GM21390 (cell line): ENCODE data around the gene PIN1.
"Not testable (repeated sequence)": the region's sequence is repeated elsewhere in the genome, so short reads cannot be mapped to it uniquely, and the experiment has no call there.

Source experiments
- ATAC-seq: cut with Tn5 transposase; IDR thresholded peaks from one replicate; pipeline ENCODE4 v1.9.1; 2021; ENCODE audit not compliant: unreplicated experiment

The PIN1 gene

DNA sequence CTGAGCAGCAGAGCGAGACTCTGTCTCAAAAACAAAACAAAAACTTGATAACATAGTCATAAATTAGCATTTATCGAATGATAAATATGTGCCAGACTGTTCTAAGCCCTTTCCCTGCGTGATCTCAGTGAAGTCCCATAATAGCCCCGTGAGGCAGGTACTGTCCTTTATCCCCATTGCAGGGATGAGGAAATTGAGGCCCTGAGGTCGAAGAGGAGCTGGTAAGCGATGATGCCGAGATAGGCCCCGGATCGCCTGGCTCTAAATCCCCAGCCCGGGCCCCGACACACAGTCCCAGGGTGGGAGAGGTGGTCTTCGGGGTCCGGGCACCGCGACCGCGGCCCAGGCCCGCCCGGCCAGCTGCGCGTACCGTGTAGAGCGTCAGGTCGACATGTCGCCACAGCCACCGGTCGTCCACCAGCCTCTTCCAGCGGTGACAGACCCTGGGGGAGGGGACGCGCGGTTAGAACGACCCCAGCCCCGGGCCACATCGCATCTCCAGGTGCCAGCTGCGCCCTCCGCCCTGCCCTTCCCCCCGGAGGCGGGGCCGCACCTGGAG is 16.9 kb upstream of the PIN1 start:
- ATAC-seq: no peak

GRCh38 chr19:9818734-9819595 is 16.2 kb upstream of the PIN1 start, which contains the start of gene FBXL12:
TSS of gene FBXL12 (minus strand) at chr19:9819079. CDS start at chr19:9818813, 266 bp downstream.
- peak; percentile 79 for ATAC-seq

GRCh38 chr19:9819596-9819909 is 15.6 kb upstream of the PIN1 start:
- ATAC-seq: no peak

DNA sequence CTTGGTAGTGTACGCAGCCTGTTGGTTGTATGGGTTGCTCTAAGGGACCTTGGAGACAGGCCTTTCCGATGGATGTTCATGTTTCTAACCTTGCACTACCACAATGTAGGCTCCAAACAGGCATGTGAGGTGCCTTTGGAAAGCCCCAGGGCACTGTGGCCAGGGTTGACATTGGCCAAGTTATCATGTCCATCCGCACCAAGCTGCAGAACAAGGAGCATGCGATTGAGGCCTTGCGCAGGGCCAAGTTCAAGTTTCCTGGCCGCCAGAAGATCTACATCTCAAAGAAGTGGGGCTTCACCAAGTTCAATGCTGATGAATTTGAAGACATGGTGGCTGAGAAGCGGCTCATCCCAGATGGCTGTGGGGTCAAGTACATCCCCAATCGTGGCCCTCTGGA is 15.1 kb upstream of the PIN1 start:
- ATAC-seq: not testable (repeated sequence)

GRCh38 chr19:9823816-9824215 is 11.3 kb upstream of the PIN1 start:
- ATAC-seq: no peak

DNA sequence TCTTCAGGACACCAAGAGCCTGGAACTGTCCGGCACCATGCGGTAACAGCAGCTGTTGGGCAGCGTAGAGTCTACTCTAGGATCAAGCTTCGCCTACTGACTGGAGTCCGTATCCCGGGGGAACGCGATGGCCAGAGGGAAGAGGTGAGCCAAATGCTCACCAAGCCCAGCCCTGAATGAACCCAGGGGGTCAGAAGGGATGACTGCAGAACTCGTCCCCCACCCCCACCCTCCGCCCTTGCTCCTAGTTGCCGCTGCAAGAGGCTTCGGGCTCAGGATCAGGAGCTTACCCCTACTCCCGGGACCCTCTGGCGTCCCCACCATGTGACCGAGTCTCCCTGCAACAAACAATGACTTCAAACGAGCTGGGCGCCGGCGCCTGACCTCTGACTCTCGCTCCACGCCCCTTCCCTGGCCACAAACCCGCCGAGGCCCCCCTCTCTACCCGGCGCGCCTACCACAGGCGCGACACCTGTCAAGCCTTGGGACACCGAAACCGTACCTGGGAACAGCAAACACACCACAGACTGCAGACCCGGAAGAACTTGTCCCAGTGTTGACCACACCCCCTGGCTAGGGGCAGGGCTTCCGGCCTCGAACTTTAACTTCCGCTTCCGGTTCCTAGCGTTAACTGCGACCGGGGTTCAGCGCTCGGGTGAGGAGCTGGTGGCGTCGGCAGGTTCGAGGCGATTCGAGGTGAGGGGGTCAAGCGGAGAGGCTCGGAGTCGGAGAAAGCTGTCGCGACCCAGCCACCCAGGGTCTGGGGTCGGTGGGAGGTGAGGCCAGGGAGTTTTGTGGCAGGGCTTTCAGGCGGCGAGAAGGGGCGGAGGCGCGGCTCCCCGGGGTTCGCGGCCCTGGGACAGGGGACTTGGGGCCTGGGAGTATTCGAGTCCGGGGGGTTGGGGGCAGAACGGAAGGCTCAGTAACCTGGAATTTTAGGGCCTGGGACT is 7.6 kb upstream of the PIN1 start, which contains the start of gene UBL5:
UBL5 (plus strand) TSS at position 630 of the 950 bp plus-strand sequence. CDS start 420 bp downstream, outside the sequence.
- peak; percentile 75 for ATAC-seq

- no peak for ATAC-seq
Observed at GRCh38 chr19:9828551-9829063, 6.5 kb upstream of the PIN1 start.

- no peak for ATAC-seq
Observed at GRCh38 chr19:9834307-9834725, 802 bp upstream of the PIN1 start.

- peak; percentile 11 for ATAC-seq
Observed at GRCh38 chr19:9835507-9835949, 410 bp downstream of the PIN1 start.

GRCh38 chr19:9836021-9836420 is 903 bp downstream of the PIN1 start:
- ATAC-seq: no peak

DNA sequence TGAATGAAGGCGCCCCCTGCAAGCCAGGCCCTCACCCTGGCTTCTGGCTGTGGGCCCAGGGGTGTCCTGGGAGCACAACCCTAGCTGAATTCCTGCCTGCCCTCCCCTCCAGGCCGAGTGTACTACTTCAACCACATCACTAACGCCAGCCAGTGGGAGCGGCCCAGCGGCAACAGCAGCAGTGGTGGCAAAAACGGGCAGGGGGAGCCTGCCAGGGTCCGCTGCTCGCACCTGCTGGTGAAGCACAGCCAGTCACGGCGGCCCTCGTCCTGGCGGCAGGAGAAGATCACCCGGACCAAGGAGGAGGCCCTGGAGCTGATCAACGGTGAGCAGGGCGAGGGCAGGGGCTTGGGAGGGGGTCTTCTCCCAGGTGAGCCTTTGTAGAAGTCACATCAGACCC is 3.2 kb downstream of the PIN1 start:
- no peak for ATAC-seq

DNA sequence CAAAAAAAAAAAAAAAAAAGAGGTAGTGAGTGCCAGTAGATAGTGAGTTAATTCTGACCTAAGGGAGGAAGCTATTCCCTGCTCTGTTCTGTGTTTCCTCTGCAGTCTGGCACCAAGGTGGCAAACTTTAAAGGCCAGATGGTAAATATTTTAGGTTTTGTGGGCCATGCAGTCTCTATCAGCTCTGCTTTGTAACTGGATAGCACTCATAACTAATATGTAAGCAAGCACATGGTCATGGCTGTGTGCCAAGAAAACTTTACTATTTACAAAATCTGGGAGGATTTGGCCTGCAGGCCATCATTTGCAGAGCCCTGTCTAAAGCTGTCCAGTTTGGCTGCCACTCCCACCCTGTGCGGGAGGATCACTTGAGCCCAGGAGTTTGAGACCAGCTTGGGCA is 4.3 kb downstream of the PIN1 start:
- ATAC-seq: no peak

DNA sequence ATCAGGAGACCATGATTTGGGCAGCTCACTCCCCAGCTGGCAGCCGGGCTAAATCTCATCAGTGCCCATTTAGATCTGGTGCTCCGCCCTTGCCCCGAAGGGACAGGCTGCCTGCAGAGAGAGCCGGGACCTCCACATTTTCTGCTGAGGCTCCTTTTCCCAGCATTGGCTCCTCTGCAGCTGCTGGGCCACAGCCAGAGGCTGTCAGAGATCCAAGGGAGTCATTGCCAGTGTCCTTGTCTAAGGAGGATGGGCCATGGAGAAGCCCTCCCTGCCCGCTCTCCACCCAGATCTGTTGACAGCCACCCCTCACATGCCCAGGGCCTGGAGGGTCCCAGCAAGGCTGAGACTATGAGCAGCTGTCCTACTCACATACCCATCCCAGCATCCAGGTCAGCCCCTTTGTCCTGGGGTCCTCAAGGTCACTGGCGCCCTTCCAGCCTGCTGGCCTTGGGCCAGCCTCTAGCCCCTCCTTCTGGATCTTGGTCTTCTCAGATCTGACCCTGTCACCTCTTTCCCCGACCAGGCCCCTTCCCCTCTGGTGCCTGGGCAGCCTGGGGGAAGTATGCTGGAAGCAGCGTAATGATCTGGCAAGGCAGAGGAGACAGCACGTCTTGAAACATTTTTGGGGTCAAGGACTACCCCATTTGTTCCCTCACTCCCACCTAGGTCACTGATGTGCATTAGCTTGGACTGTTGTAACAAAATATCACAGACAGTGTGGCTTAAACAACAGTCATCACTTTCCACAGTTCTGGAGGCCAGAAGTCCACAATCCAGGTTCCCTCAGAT is 7.9 kb downstream of the PIN1 start:
- no peak for ATAC-seq

DNA sequence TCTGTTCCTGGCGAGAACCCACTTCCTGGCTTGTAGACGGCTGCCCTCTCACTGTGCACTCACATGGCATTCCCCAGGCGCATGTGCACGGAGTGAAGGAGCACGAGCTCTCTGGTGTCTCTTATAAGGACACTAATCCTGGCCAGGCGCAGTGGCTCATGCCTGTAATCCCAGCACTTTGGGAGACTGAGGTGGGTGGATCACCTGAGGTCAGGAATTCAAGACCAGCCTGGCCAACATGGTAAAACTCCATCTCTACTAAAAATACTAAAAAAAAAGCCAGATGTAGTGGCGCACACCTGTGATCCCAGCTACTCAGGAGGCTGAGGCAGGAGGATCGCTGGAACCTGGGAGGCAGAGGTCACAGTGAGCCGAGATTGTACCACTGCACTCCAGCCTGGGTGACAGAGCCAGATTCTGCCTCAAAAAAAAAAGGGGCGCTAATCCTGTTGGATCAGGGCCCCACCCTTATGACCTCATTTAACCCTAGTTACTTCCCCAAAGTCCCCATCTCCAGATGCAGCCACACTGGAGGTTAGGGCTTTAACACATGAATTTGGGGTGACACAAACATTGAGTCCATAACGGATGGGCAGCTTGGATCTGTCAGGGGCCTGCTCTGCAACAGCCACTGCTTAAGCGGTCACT is 8.6 kb downstream of the PIN1 start:
- ATAC-seq: not testable (repeated sequence)

- ATAC-seq: no peak
Observed at GRCh38 chr19:9847087-9847671, 12.1 kb downstream of the PIN1 start.

- no peak for ATAC-seq
Observed at GRCh38 chr19:9848060-9848459, 12.9 kb downstream of the PIN1 start.

DNA sequence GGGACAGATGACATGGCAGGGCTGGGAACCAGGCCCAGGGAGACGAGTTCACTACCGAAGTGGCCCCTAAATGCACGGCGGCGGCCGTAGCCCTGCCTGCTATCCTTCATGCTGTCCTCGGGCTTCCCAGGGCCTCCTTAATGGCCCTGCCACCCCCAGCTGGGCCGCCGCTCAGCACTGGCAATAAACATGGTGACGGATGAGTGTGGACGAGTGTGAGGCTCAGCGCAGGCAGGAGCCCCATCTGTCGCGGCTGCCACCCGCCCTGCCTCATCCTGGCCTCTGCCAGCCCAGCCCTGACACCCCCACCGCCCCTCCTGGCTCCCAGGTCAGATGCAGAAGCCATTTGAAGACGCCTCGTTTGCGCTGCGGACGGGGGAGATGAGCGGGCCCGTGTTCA is 13.6 kb downstream of the PIN1 start:
- ATAC-seq: no peak

DNA sequence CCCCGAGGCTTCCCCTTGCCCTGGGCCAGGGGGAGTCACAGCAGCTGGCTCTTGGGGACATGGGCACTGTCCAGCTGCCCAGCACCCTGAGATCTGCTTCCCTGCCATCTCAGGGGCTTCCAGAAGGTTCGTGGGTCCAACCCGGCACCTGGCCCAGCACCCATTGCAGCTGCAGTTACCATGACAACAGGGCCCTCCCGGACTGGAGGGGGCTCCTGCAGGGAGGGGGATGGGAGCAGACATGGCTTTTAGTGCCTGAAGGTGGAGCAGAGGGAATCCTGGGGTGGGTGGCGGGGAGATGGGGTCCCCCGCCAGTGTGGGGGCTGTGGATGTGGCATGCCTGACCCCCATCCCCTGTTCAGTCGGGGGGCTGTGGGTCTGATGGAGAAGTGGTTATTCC is 14.7 kb downstream of the PIN1 start:
- no peak for ATAC-seq

DNA sequence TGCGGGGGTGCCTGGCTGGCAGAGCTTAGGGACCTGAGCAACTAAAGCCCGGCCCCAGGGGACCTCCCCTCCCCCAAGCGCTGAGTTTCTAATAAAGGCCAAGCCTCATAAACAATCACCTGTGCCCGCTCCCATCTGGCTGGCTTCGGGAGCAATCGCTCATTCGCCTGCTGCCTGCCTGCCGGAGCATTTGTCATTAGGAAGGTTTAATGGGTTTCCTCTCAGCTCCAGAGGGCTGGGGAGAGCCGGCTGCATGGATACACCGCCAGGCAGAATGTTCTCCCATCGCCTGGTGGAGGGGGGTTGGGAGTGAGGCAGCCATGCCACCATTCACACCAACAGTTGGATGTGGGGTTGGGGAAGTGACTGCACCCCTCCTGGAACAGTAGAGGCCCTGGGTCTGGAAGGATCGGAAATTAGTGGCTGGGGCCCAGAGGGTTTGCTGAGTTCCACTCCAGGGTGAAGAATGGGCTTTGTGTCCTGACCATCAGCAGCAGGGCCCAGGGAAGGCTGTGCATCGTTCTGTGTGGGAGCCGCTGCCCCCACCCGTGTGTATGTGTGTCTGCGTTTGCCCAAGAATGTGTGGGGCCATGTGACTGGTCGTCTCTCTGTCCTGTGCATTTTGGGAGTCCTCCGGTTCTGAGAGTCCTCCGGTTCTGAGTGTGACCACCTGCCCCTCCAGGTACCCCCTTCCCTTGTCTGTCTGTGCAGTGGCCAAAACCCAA is 15.3 kb downstream of the PIN1 start:
- no peak for ATAC-seq
